Ishikawa (cell line): ENCODE results near the gene DCLRE1B.

ENCODE experiments used
- CREB1 ChIP-seq: IDR thresholded peaks from 2 replicates; pipeline ENCODE4 v1.6.1; 2012; ENCODE audit warnings: low read depth
- EP300 ChIP-seq: IDR thresholded peaks from 2 replicates; pipeline ENCODE4 v1.6.1; 2012; ENCODE audit warnings: borderline replicate concordance
- MAX ChIP-seq: IDR thresholded peaks from 2 replicates; pipeline ENCODE4 v1.6.1; 2012
- NFIC ChIP-seq: IDR thresholded peaks from 2 replicates; pipeline ENCODE4 v1.6.1; 2012
- REST ChIP-seq: IDR thresholded peaks from 2 replicates; pipeline ENCODE4 v1.6.1; 2012; ENCODE audit warnings: low read depth, mild to moderate bottlenecking
- TAF1 ChIP-seq: IDR thresholded peaks from 2 replicates; pipeline ENCODE4 v1.6.1; 2012; ENCODE audit warnings: low read depth, mild to moderate bottlenecking
- TCF12 ChIP-seq: IDR thresholded peaks from 2 replicates; pipeline ENCODE4 v1.6.1; 2012; ENCODE audit warnings: low read depth
- TEAD4 ChIP-seq: IDR thresholded peaks from 2 replicates; pipeline ENCODE4 v1.6.1; 2012
- YY1 ChIP-seq: IDR thresholded peaks from 2 replicates; pipeline ENCODE4 v1.6.1; 2012; ENCODE audit warnings: low read depth

GRCh38 chr1:113946112-113946511 is 41.0 kb downstream of the DCLRE1B start:
- TF ChIP-seq TCF12 (no peak), TEAD4 (no peak), CREB1 (no peak), TAF1 (no peak), EP300 (no peak), MAX (no peak), YY1 (no peak), NFIC (no peak), REST (no peak)
